CD4-positive, alpha-beta memory T cell (primary cell): ENCODE results near the gene MSI2. TPM values are rescaled to one million over a fixed set of nuclear protein-coding genes. Genes with fewer than 3 reads are reported as not detected.

Experiments used
- CTCF ChIA-PET: fragments of 350-600 bp; sonication (Branson Sonifier 250); formaldehyde crosslinking; loops from one replicate; lab custom pipeline; 2021; ENCODE audit warnings: inconsistent platforms; ENCODE audit not compliant: partially characterized antibody; lab: Charles Lee
- POLR2A ChIA-PET: fragments of 350-600 bp; sonication (Branson Sonifier 250); formaldehyde crosslinking; loops from one replicate; lab custom pipeline; 2021; ENCODE audit not compliant: partially characterized antibody; lab: Charles Lee
- DNase-seq, 5 donors: peaks; one replicate each; pipeline versions ENCODE4 v3.0.0 to v3.0.0-alpha.2; 2020 to 2022; ENCODE audit warnings: mixed read lengths in 1 of 5
- H3K27ac ChIP-seq: one replicate; pipeline ENCODE4 v1.7.0; 2013; ENCODE audit warnings: low read depth, low read length
- H3K27me3 ChIP-seq: 2 replicates; pipeline ENCODE4 v1.7.0; 2013; ENCODE audit warnings: mild to moderate bottlenecking, low read length, moderate library complexity; ENCODE audit not compliant: insufficient read depth
- H3K36me3 ChIP-seq: 2 replicates; pipeline ENCODE4 v1.7.0; 2013; ENCODE audit warnings: mild to moderate bottlenecking, low read length, moderate library complexity; ENCODE audit not compliant: insufficient read depth
- H3K4me1 ChIP-seq: 2 replicates; pipeline ENCODE4 v1.7.0; 2013; ENCODE audit warnings: mild to moderate bottlenecking, low read length, moderate library complexity; ENCODE audit not compliant: insufficient read depth
- H3K4me3 ChIP-seq, 2 donors: one replicate each; pipeline ENCODE4 v1.7.0; 2013; ENCODE audit warnings: low read length in 2 of 2, mild to moderate bottlenecking in 1 of 2
- H3K9me3 ChIP-seq, 2 donors: one replicate each; pipeline ENCODE4 v1.7.0; 2013; ENCODE audit warnings: low read length in 2 of 2, control low read depth in 1 of 2; ENCODE audit not compliant: control insufficient read depth in 1 of 2
- H3K27ac Mint-ChIP-seq, 7 donors: one replicate each; pipeline ENCODE4 v1.8.0; 2020 to 2021; ENCODE audit warnings: mixed read lengths in 7 of 7, mild to moderate bottlenecking in 6 of 7, inconsistent platforms in 3 of 7, moderate library complexity in 3 of 7
- H3K27me3 Mint-ChIP-seq, 2 donors: one replicate each; pipeline ENCODE4 v1.8.0; 2020 to 2021; ENCODE audit warnings: mixed read lengths in 2 of 2
- H3K36me3 Mint-ChIP-seq, 2 donors: one replicate each; pipeline ENCODE4 v1.8.0; 2020 to 2021; ENCODE audit warnings: mixed read lengths in 2 of 2, inconsistent platforms in 1 of 2, mild to moderate bottlenecking in 1 of 2
- H3K4me1 Mint-ChIP-seq, 4 donors: one replicate each; pipeline ENCODE4 v1.8.0; 2020 to 2021; ENCODE audit warnings: mixed read lengths in 4 of 4, mild to moderate bottlenecking in 1 of 4
- H3K4me3 Mint-ChIP-seq, 8 donors: one replicate each; pipeline ENCODE4 v1.8.0; 2020 to 2021; ENCODE audit warnings: mixed read lengths in 8 of 8, mild to moderate bottlenecking in 7 of 8, moderate library complexity in 6 of 8, inconsistent platforms in 3 of 8
- H3K9me3 Mint-ChIP-seq, 8 donors: one replicate each; pipeline ENCODE4 v1.8.0; 2020 to 2021; ENCODE audit warnings: mixed read lengths in 8 of 8, mild to moderate bottlenecking in 5 of 8, inconsistent platforms in 3 of 8, moderate library complexity in 1 of 8
- intact Hi-C: fragments of 100-400 bp; cut with micrococcal nuclease; formaldehyde crosslinking; loops from one replicate; pipeline ENCODE4 v1.15.1; 2023
- polyA plus RNA-seq, 2 donors: library from polyadenylated mRNA; unstranded; fragments of 300-500 nt; fragmentation: Illumina TruSeq; gene quantifications; one replicate each; pipeline ENCODE4 v1.2.3, GENCODE V29; 2021
- total RNA-seq, 2 experiments: library from RNA; stranded (reverse); gene quantifications; one replicate each; pipeline ENCODE4 v1.2.3, GENCODE V29; 2021

MSI2 gene
- total and polyA plus RNA-seq, 4 experiments from 2014 or later, result 2.1 to 110 (median 55.3) TPM

GRCh38 chr17:57477522-57478362 lies 221.4 kb downstream of the MSI2 start:
- Histone ChIP-seq H3K27ac (no peak overlapping the region), H3K36me3 (no peaks in the 10 kb centered on the region), H3K4me3 (no peak overlapping the region), H3K9me3 (no peaks in the 10 kb centered on the region), H3K4me1 (no peaks in the 10 kb centered on the region), H3K27me3 (no peaks in the 10 kb centered on the region)
- no peaks in the 10 kb centered on the region for H3K27me3 Mint-ChIP-seq
- intact Hi-C loops, result no loop called here
- DNase-seq, result no peak
- CTCF ChIA-PET, result no interaction called here
- peaks cover 2 to 15% of the 10 kb centered on the region in 2 donors for H3K36me3 Mint-ChIP-seq
- no peak overlapping the region for H3K4me3 Mint-ChIP-seq
- no peaks in the 10 kb centered on the region for H3K9me3 Mint-ChIP-seq
- H3K4me1 Mint-ChIP-seq, result peaks cover 3 to 33% (median 27%) of the 10 kb centered on the region in 4 donors
- no peak overlapping the region for H3K27ac Mint-ChIP-seq
- POLR2A ChIA-PET, result no interaction called here

DNA sequence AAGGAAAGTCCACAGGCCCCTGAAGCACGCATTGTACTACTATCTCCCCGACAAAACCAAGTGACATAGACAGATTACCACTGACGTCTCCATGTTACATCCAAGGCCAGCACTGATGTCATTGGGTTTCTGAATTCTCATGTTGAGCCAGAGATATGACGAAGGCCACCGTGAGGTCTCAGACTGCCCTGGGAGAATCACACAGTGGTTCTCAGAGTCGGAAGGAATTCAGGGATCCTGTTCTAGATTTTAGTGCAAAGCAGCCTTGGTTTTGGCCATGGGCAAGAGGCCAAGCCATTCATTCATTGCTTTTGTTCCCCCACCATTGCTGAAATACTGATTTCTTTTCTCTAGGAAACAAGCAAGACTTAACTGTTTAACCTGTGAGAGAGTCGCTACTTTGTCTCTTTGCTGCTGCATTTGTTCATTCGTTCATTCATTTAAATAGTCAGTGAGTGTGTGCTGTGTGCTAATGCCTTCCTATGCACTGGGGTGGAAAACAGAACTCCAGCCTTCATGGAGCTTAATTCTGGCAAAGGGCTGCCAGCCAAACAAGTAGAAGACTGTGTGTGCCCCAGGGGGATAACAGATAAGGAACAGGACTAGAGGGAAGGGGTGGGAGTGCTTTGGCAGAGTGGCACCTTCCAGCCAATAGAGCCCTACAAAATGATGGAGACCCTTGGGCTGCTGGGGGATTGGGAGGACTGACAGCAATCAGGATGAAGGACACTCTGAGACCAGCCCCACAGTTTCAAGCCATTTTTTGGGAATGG lies 222.3 kb downstream of the MSI2 start:
- no peaks in the 10 kb centered on the region for H3K9me3 ChIP-seq
- H3K4me3 Mint-ChIP-seq, result no peak overlapping the region
- no peak for DNase-seq
- H3K36me3 Mint-ChIP-seq, result peaks cover 2 to 15% of the 10 kb centered on the region in 2 donors
- intact Hi-C loops, result no loop called here
- H3K27me3 Mint-ChIP-seq, result no peaks in the 10 kb centered on the region
- H3K36me3 ChIP-seq, result no peaks in the 10 kb centered on the region
- no peak overlapping the region for H3K27ac Mint-ChIP-seq
- H3K4me3 ChIP-seq, result no peak overlapping the region
- H3K9me3 Mint-ChIP-seq, result no peaks in the 10 kb centered on the region
- CTCF ChIA-PET, result no interaction called here
- H3K27me3 ChIP-seq, result no peaks in the 10 kb centered on the region
- peaks cover 2% of the 10 kb centered on the region for H3K4me1 ChIP-seq
- peaks cover 6 to 42% (median 32%) of the 10 kb centered on the region in 4 donors for H3K4me1 Mint-ChIP-seq
- POLR2A ChIA-PET, result no interaction called here
- H3K27ac ChIP-seq, result no peak overlapping the region

- Mint-ChIP-seq H3K4me3 (no peak overlapping the region), H3K36me3 (peaks cover 2 to 7% of the 10 kb centered on the region in 2 donors), H3K4me1 (peaks cover 20 to 56% (median 43%) of the 10 kb centered on the region in 4 donors), H3K27ac (no peak overlapping the region), H3K27me3 (no peaks in the 10 kb centered on the region), H3K9me3 (no peaks in the 10 kb centered on the region)
- no peak overlapping the region for H3K27ac ChIP-seq
- H3K36me3 ChIP-seq, result no peaks in the 10 kb centered on the region
- ChIA-PET CTCF (interaction anchor here (0.6 kb wide), 1 partner anchor 40 kb away, joined by 3 read pairs; no protein-coding TSS in a partner anchor), POLR2A (no interaction called here)
- H3K4me1 ChIP-seq, result peaks cover 21% of the 10 kb centered on the region
- H3K9me3 ChIP-seq, result no peaks in the 10 kb centered on the region
- H3K4me3 ChIP-seq, result no peak overlapping the region
- no peaks in the 10 kb centered on the region for H3K27me3 ChIP-seq
- no peak for DNase-seq
- intact Hi-C loops, result no loop called here
Measured at GRCh38 chr17:57480438-57481196, 224.3 kb downstream of the MSI2 start.

- no peak overlapping the region for H3K4me3 ChIP-seq
- H3K4me1 ChIP-seq, result peaks cover 24% of the 10 kb centered on the region
- Mint-ChIP-seq H3K4me3 (no peak overlapping the region), H3K27me3 (no peaks in the 10 kb centered on the region), H3K4me1 (peaks cover 26 to 69% (median 44%) of the 10 kb centered on the region in 4 donors), H3K9me3 (no peaks in the 10 kb centered on the region), H3K27ac (no peak overlapping the region), H3K36me3 (peaks cover 2 to 5% of the 10 kb centered on the region in 2 donors)
- no peaks in the 10 kb centered on the region for H3K27me3 ChIP-seq
- no peak overlapping the region for H3K27ac ChIP-seq
- DNase-seq, result no peak
- H3K36me3 ChIP-seq, result no peaks in the 10 kb centered on the region
- H3K9me3 ChIP-seq, result no peaks in the 10 kb centered on the region
- POLR2A ChIA-PET, result no interaction called here
- CTCF ChIA-PET, result interaction anchor here (0.7 to 1.2 kb wide), 2 partner anchors 10 to 239 kb away, joined by 3 read pairs; no protein-coding TSS in a partner anchor
- intact Hi-C loops, result no loop called here
Measured at GRCh38 chr17:57481910-57482391, 225.6 kb downstream of the MSI2 start.

- Histone ChIP-seq H3K36me3 (no peaks in the 10 kb centered on the region), H3K9me3 (no peaks in the 10 kb centered on the region), H3K4me1 (peaks cover 28% of the 10 kb centered on the region), H3K27me3 (no peaks in the 10 kb centered on the region), H3K27ac (no peak overlapping the region), H3K4me3 (no peak overlapping the region)
- CTCF ChIA-PET, result no interaction called here
- Mint-ChIP-seq H3K4me3 (no peak overlapping the region), H3K27me3 (no peaks in the 10 kb centered on the region), H3K9me3 (no peaks in the 10 kb centered on the region), H3K36me3 (peaks cover 2 to 5% of the 10 kb centered on the region in 2 donors), H3K4me1 (peaks cover 33 to 70% (median 47%) of the 10 kb centered on the region in 4 donors), H3K27ac (peak overlapping the region in 1 of 7 donors; percentile 30)
- POLR2A ChIA-PET, result no interaction called here
- intact Hi-C loops, result no loop called here
- no peak for DNase-seq
Measured at GRCh38 chr17:57482657-57483056, 226.3 kb downstream of the MSI2 start.

- Mint-ChIP-seq H3K4me3 (peak overlapping the region in 2 of 8 donors; percentile 14 to 50), H3K9me3 (peaks cover 0 to 2% (median 0%) of the 10 kb centered on the region in 8 donors), H3K27ac (peak overlapping the region in 1 of 7 donors; percentile 68), H3K27me3 (no peaks in the 10 kb centered on the region), H3K4me1 (peaks cover 33 to 63% (median 49%) of the 10 kb centered on the region in 4 donors), H3K36me3 (peaks cover 2 to 5% of the 10 kb centered on the region in 2 donors)
- peaks cover 28% of the 10 kb centered on the region for H3K4me1 ChIP-seq
- H3K27me3 ChIP-seq, result no peaks in the 10 kb centered on the region
- ChIA-PET POLR2A (no interaction called here), CTCF (no interaction called here)
- intact Hi-C loops, result no loop called here
- no peak overlapping the region for H3K27ac ChIP-seq
- H3K36me3 ChIP-seq, result no peaks in the 10 kb centered on the region
- no peak overlapping the region for H3K4me3 ChIP-seq
- no peak for DNase-seq
- H3K9me3 ChIP-seq, result no peaks in the 10 kb centered on the region
Measured at GRCh38 chr17:57484081-57484666, 227.9 kb downstream of the MSI2 start.
